Stimulated activated CD8-positive, alpha-beta memory T cell treated with anti-CD3 and anti-CD28 coated beads, Interleukin-7, amount 100 ng/mL, for 1 hour (primary cell): ENCODE results near the gene GPS1.

Experiments used
- DNase-seq, 2 donors: peaks; one replicate each; pipeline ENCODE4 v3.0.0-alpha.2; 2020; ENCODE audit warnings: low read depth in 2 of 2

The GPS1 gene

GRCh38 chr17:82090549-82091263 is 39.0 kb downstream of the GPS1 start:
- DNase-seq, result no peak

GRCh38 chr17:82091264-82092066 is 39.8 kb downstream of the GPS1 start:
- DNase-seq, result no peak

DNA sequence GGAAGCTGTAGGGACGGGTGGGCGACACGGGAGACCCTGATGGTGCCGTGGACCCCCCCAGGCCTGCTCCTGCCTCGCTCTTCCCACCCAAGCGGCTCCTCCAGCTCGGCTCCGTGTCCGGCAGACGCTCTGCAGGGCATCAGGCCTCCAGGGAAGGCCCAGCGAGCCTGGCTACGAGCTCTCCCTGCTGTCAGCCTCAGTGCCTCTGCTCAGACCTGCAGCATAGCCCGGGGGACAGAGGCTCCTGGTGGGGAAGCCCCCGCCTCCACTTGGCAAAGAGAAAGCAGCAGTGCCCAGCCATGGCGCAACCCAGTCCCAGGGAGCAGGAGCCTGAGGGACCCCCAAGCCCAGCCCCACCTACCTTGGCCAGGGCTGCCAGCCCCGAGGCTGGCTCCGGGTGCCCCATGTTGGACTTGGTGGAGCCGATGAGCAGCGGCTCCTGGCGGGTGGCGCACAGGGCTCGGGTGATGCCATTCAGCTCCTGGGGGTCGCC is 40.4 kb downstream of the GPS1 start:
- DNase-seq, result no peak

DNA sequence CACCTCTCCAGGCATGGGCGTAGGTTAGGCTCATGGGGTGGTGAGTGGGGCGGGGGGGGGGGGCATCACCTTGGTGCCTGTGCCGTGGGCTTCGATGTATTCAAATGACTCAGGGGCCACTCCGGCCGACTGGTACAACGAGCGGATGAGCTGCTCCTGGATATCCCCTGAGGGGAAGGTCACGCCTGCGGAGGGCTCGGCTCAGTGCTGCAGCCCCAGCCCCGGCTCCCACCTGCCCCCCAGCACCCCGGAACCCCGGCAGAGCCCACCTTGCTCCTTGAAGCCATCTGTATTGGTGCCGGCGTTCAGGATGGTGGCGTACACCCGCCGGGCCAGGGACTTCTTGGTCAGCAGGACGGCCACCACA is 40.9 kb downstream of the GPS1 start:
- DNase-seq, result no peak

- DNase-seq, result no peak
These were observed 41.5 kb downstream of the GPS1 start for GRCh38 chr17:82092995-82093751.

DNA sequence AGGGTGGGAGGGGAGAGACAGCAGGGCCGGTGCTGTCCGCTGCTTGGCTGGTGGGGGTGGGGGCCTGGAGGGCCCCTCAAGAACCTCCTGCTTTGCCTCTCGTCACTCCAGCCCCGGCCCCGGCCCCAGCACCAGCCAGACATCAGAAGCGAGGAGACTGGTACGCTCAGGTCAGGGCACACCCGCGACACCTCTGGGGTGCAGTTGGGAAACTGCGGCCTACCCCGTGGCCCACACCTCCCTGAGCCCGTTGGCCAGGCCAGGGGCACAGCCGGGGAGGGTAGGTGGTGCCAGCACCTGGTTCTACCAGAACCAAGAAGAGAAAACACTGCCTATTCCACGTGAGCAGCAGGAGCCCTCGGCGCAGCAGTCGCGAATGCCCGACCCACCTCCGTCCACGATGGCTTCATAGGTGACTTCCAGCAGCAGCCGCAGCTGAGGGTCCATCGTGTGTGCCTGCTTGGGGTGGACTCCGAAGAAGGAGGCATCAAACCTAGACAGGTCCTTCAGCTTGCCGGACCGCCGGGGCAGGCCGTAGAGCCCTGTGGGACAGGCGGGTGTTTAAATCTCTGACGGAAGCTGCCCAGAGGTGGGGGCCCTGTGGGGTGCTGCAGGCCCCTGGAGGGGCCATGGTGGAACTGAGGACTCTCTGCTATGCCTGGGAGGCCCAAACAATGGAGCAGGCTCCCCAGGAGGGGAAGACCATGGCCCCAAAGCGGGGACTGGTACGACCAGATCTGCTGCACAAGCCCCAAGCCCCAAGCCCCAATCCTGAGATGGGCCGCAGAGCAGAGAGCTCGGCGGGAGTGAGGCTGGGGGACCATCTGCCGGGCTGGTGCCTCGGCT is 43.5 kb downstream of the GPS1 start:
- no peak for DNase-seq

DNA sequence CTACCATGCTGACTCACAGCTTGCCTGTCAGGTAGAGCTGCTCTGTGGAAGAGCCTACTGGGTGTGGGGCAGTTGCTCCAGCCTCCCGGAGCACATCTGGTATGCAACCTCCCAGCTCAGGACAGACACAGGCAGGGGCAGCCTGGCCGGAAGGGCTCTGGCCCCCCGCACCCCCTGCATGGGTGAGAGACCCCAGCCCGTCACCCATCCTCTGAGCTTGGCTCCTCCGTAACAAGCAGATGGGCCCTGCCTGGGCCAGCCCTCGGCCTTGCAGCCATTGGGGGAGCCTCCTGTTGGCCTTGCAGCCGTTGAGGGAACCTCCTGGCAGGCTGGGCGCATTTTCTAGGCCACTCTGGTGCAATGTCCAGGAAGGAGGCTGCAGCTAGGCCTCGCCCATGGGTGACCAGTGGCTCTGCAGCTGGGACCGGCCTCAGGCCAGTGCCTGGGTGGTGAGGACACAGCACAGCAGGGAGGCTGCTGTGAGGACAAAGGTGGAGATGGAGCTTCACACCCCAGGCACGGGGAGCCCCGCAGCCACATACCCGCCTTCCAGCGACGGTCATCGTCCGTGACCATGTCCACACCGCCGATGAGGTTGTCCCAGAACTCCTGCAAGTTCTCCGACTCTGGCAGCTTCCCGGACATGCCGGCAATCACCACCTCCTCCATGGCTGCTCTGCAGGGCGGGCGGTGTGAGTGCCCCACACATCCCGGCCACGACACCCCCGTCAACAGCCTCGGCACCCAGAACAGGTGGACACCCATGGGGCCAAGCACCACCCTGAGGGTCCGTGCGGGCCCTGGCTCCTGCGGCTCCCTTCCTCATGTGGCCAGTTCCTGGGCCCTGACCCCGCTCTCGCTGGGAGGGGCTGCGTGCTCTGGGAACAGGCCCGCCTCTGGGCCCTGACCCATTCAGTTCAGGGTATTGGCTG is 44.3 kb downstream of the GPS1 start:
- no peak for DNase-seq

DNA sequence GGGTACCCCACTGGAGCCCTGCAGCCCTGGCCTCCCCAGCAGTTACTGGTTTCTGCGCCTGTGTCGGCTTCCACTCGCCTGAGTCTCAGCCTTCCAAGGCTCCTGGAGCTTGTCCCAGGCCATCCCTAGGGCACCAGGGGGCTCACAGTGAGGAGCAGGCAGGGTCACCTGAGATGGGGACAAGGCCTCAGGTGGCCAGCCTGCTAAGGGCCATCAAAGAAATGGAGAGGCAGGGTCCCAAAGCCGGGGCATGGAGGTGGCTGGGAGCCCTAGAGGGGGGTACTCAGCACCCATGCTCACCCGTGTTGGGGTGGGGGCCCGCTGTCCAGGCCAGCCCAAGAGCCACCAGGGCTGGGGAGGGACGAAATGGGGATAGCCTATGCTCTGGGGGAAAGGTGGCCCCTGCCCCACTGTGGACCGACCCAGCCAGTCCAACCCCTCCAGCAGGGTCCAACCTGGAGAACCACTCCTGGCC is 45.0 kb downstream of the GPS1 start:
- DNase-seq, result no peak

DNA sequence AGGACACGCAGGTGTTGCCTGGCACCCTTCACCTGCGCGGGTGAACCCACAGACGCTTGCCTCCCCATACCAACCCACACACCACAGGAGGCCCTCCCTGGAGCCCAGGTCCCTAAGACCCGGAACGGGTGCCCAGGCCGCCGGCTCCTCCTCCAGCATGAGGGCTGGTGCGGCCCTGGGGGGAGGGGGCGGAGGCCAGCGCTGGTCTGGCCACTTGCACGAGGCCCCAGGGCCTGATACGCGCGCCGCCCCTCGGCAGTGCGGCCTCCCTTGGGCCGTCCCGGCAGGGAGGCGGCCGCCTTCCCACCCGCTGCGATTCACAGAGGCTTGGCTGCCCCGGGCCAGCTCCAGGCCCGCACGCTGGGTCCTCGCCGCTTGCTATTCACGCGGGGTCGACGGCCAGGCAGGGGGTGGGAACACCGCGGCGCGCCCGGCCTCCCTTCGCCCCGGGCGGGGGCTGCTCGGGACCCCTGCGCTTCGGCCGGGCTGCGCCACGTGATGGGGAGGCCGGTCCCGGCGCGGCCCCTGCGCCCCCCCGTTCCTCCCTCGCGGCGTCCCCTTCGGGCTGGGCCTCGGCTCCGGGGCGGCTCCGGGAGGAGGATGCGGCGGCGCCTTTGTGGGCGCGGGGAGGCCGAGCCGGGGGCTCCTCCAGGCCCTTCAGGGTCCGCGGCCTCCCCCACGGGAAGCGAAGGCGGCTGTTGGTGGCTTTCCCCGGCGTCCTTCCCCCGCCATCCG is 45.7 kb downstream of the GPS1 start:
- DNase-seq, result no peak

DNA sequence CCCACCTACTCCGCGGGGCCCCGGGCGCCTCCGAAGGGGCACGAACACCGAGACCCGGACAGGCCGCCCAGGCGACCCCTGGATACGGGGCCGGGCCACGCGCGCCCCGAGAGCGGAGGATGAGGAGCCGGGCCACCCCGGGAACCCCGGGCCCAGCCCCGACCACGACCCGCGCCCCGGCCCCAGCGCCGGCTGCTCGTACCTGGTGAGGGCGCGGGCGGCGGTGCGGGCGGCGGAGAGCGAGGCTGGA is 46.1 kb downstream of the GPS1 start:
- no peak for DNase-seq

DNA sequence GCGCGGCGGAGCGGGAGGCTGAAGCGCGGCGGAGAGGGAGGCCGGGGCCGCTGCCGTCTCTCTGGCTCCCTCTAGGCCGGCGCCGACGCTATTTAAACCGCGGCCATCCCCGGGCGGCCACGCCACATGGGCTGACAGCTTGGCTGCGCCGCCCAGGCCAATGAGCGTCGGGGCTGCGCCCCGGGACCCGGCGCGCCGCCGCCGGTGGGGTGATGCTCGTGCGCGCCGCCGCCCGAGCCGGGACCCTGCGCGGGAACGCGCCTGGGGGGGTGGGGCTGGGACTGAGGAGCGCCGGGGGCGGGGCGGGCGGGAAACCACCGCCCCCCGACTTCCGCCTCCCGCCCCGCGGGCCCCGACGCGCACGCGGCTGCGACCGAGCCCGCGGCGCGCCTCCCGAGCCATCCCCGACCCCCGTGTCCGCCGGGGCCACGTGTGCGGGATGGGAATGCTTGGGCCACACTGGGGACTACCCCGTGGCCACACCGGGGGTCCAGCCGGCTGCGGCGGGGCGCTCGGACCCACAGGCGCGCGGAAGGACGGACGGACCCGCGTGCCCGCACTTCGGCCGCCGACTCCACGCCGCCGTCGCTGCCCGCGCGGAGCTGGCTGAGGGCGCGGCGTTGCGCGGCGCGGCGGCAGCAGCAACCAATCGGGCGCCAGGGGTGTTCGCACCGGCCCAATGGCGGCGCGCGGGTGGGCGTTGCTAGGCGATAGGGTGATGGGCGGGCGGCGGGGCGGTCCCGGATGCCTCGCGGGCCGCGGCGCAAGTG is 46.7 kb downstream of the GPS1 start, which contains the start of gene FASN:
FASN (minus strand) TSS at position 68 of the 770 bp plus-strand sequence. CDS start 1,791 bp downstream, outside the sequence.
- peak; percentile 80 to 81 for DNase-seq

DNA sequence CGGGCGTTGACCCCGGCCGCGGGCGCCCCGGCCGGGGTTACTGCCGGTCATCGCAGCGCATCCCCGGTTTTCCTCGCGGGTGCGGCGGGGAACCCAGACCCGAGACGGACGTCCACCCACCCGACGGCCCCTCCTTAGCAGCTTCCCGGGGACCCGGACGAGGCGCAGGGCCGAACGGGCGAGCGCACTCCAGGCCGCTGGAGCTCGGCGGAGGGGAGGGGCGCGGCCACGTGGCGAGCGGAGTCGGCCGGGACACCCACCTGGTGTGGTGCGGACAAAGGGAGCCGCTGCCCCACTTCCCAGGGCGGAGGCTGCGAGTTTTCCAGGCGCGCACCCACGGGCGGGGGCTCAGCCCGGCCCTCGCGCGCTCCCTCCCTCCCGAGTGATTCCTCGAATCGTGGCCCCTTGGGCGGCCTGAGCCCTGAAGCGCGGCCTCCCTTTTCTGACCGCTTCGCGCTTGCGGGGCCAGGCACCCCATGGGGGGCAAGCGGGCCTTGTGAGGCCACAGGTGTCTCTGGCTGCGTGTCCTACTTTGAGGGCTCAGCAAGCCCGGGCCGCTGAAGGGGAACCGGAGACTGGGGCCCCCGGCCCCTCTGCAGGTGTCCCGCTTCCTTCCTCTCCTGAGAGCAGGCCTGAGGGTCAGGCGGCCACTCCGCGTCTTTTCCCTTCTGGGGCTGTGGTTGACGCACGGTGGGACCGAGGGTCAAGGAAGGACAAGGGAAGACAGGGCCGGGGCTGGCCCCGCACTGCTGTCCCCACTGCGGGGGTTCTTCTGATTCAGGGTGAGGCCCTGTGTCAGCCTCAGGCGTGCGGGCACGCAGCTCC is 47.5 kb downstream of the GPS1 start:
- DNase-seq, result no peak

DNA sequence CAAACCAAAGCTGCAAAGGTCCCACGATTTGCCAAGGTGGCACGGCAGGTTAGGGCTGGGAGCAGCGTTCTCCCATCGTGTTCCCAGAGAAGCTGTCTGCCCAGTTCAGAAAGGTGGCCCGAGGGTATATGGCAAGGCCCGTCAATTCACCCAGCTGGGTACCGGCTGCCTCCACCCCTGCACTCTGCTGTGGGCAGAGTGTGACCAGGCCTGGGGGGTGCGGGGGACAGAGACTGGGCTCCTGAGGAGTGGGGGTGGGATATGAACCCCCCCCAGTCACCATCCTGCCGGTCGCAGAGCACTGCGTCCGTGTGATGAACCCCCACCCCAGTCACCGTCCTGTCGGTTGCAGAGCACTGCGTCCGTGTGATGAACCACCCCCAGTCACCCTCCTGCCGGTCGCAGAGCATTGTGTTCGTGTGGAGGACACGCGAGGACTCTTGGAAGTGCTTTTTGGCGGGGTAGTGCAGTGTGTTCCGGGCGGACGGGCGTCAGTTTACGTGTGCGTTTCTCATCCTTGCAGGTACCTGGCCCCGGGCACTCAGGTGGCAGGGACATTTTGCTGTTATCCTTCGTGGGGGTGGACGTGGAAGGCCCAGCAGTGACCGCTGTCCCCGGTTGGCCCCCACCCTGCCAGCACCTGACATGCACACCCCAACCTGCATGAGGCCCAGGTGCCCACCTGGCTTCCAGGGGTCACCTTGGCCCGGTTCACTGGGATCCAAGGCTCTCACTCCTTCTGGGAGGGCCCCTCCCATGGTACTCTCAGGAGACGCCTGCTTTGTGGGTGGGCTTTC is 49.0 kb downstream of the GPS1 start:
- DNase-seq, result no peak

GRCh38 chr17:82101301-82101715 is 49.6 kb downstream of the GPS1 start:
- no peak for DNase-seq

DNA sequence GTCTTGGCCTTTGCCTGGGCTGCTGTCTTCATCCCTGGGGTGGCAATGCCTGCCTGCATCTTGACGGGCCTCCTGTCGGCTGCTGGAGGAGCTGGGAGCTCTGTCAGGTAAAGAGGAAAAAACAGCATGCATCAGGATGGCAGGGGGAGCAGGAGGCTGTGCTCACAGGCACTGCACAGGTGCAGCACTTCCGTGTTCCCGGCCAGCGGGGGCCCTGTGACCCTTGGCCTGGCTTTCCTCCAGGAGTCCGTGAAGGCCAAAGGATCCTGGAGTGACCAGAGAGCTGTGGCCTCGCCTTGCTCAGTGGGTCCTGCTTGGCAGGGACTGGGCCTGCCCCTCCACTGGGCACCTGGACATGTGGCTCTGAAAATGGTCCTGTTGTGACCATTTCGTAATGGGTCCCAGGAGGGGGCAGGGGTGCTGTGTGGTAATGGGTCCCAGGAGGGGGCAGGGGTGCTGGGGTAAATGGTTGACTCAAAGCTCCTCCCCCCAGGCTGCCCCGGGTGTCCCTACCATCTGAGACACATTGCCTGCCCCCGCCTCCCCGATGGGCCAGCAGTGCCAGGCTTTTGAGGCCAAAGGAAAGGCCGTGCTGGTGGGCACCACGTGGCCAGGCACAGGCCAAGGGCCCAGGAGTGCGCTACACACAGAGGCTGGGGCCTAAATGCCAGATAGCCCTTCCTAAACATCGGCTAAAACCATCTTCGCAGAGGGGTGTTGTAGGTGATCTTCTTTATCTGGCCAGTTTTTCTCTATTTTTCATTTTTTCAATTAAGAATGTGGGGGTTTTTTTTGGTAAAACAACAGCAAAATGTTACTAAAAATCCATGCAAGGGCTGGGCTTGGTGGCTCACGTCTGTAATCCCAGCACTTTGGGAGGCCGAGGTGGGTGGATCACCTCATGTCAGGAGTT is 50.3 kb downstream of the GPS1 start:
- DNase-seq, result no peak
